Embryonic facial prominence (tissue), 1 donor: Measurements from ENCODE around the gene TRMO.
A peak's percentile ranks its signal among the peaks of the same experiment; 100 is the strongest.
"Not testable (repeated sequence)": the region's sequence is repeated elsewhere in the genome, so short reads cannot be mapped to it uniquely, and the experiment has no call there.

Experiments used
- DNase-seq: peaks from one replicate; pipeline ENCODE4 v3.0.0-alpha.2; 2016; ENCODE audit errors: extremely low spot score

TRMO gene

GRCh38 chr9:97921959-97922724, at the start of gene TRMO:
TRMO (minus strand) TSS chr9:97922500; CDS start chr9:97922493, 7 bp downstream.
- DNase-seq = peak; percentile 96

- no peak for DNase-seq
Measured at GRCh38 chr9:97970165-97970564, 47.9 kb upstream of the TRMO start.

- DNase-seq = no peak
Measured at GRCh38 chr9:97969014-97969413, 46.7 kb upstream of the TRMO start.

GRCh38 chr9:97966493-97966892, 44.2 kb upstream of the TRMO start:
- DNase-seq = no peak

GRCh38 chr9:97964901-97965300, 42.6 kb upstream of the TRMO start:
- no peak for DNase-seq

- no peak for DNase-seq
Measured at GRCh38 chr9:97963232-97963631, 40.9 kb upstream of the TRMO start.

- DNase-seq = no peak
Measured at GRCh38 chr9:97962575-97962974, 40.3 kb upstream of the TRMO start.

- DNase-seq = no peak
Measured at GRCh38 chr9:97962136-97962535, 39.8 kb upstream of the TRMO start.

GRCh38 chr9:97961361-97961760, 39.1 kb upstream of the TRMO start:
- DNase-seq = no peak

GRCh38 chr9:97960678-97961328, 38.5 kb upstream of the TRMO start:
- not testable (repeated sequence) for DNase-seq

GRCh38 chr9:97959585-97959984, 37.3 kb upstream of the TRMO start:
- no peak for DNase-seq

GRCh38 chr9:97958812-97959511, 36.7 kb upstream of the TRMO start:
- no peak for DNase-seq

- no peak for DNase-seq
Measured at GRCh38 chr9:97956331-97956730, 34.0 kb upstream of the TRMO start.

- DNase-seq = no peak
Measured at GRCh38 chr9:97954550-97954989, 32.3 kb upstream of the TRMO start.

- DNase-seq = not testable (repeated sequence)
Measured at GRCh38 chr9:97950873-97951272, 28.6 kb upstream of the TRMO start.

- DNase-seq = not testable (repeated sequence)
Measured at GRCh38 chr9:97947094-97947493, 24.8 kb upstream of the TRMO start.

- not testable (repeated sequence) for DNase-seq
Measured at GRCh38 chr9:97945470-97945869, 23.2 kb upstream of the TRMO start.

GRCh38 chr9:97944612-97945011, 22.3 kb upstream of the TRMO start:
- DNase-seq = no peak

GRCh38 chr9:97943308-97943855, 21.1 kb upstream of the TRMO start:
- DNase-seq = no peak

GRCh38 chr9:97941323-97941722, 19.0 kb upstream of the TRMO start:
- DNase-seq = no peak

GRCh38 chr9:97940741-97941140, 18.4 kb upstream of the TRMO start:
- DNase-seq = no peak

- DNase-seq = no peak
Measured at GRCh38 chr9:97940233-97940632, 17.9 kb upstream of the TRMO start.
